Fibroblast of lung (primary cell): ENCODE results near the gene FBXL14. TPM values are rescaled to one million over a fixed set of nuclear protein-coding genes. Genes with fewer than 3 reads are reported as not detected.

Experiments
- DNase-seq, 2 donors: peaks; one replicate each; pipeline versions ENCODE4 v3.0.0 to v3.0.0-alpha.2; 2010; ENCODE audit warnings: low read depth in 2 of 2
- H2AFZ ChIP-seq: 2 replicates; pipeline ENCODE4 v1.5.1; 2012; ENCODE audit warnings: low read length, control low read depth, inconsistent platforms
- H3K27ac ChIP-seq: 2 replicates; pipeline ENCODE4 v1.5.1; 2011; ENCODE audit warnings: low read length, control low read depth; ENCODE audit not compliant: insufficient read depth
- H3K27me3 ChIP-seq: 2 replicates; pipeline ENCODE4 v1.5.1; 2011; ENCODE audit warnings: mild to moderate bottlenecking, low read length; ENCODE audit not compliant: control insufficient read depth, insufficient read depth
- H3K36me3 ChIP-seq: 2 replicates; pipeline ENCODE4 v1.5.1; 2011; ENCODE audit warnings: low read length; ENCODE audit not compliant: control insufficient read depth, insufficient read depth
- H3K4me1 ChIP-seq: 2 replicates; pipeline ENCODE4 v1.5.1; 2011; ENCODE audit warnings: low read length; ENCODE audit not compliant: control insufficient read depth, insufficient read depth; ENCODE audit errors: extremely low read depth
- H3K4me2 ChIP-seq: 2 replicates; pipeline ENCODE4 v1.5.1; 2011; ENCODE audit warnings: low read length, control low read depth; ENCODE audit not compliant: insufficient read depth; ENCODE audit errors: extremely low read depth
- H3K4me3 ChIP-seq, 4 experiments: fragments of 200-600 bp in 1 of 4; sonication (generic) in 1 of 4; replicated peaks in 1 of 4; 2 replicates each; pipeline ENCODE4 v1.5.1; 2011 to 2016; ENCODE audit warnings: low read length in 4 of 4, low read depth in 3 of 4, mild to moderate bottlenecking in 3 of 4, control low read depth in 2 of 4, inconsistent platforms in 1 of 4, mixed read lengths in 1 of 4; ENCODE audit not compliant: insufficient read depth in 1 of 4; ENCODE audit errors: control extremely low read depth in 1 of 4
- H3K79me2 ChIP-seq: 2 replicates; pipeline ENCODE4 v1.5.1; 2012; ENCODE audit warnings: mild to moderate bottlenecking, low read length, inconsistent platforms; ENCODE audit not compliant: control insufficient read depth, insufficient read depth
- H3K9ac ChIP-seq: 2 replicates; pipeline ENCODE4 v1.5.1; 2011; ENCODE audit warnings: mild to moderate bottlenecking, low read length, control low read depth; ENCODE audit not compliant: insufficient read depth
- H3K9me3 ChIP-seq: 2 replicates; pipeline ENCODE4 v1.5.1; 2012; ENCODE audit warnings: low read depth, low read length; ENCODE audit not compliant: control insufficient read depth, insufficient read depth
- H4K20me1 ChIP-seq: 2 replicates; pipeline ENCODE4 v1.5.1; 2011; ENCODE audit warnings: low read length; ENCODE audit not compliant: control insufficient read depth, insufficient read depth; ENCODE audit errors: extremely low read depth
- EZH2 ChIP-seq: IDR thresholded peaks from 2 replicates; pipeline ENCODE4 v1.5.1; 2012; ENCODE audit warnings: low read length, control low read depth, mild to moderate bottlenecking; ENCODE audit errors: missing control alignments
- polyA plus RNA-seq, 2 donors: library from polyadenylated mRNA; depleted of rRNA in 1 of 2; stranded (reverse) in 1 of 2; unstranded in 1 of 2; fragments of >200 nt; gene quantifications; 2 replicates each; pipeline ENCODE4 v1.2.1, GENCODE V29; 2011 to 2012; ENCODE audit warnings: missing spikeins in 1 of 2
- total RNA-seq: library from RNA; depleted of rRNA; stranded (reverse); fragments of >200 nt; gene quantifications from 2 replicates; pipeline ENCODE4 v1.2.1, GENCODE V29; 2014
- TF ChIP-seq, protein P1 (sequence below), 2 donors: IDR thresholded peaks in 1 of 2; conservative IDR thresholded peaks in 1 of 2; 1 replicate in 1 of 2; 2 replicates in 1 of 2; pipeline ENCODE4 v1.5.1; 2011 to 2012; ENCODE audit warnings: low read length in 2 of 2, control low read depth in 1 of 2, inconsistent platforms in 1 of 2, low read depth in 1 of 2, mild to moderate bottlenecking in 1 of 2

The FBXL14 gene
- total and polyA plus RNA-seq, 2 donors (not counting 1 experiment from before 2014, with no cell fraction given) = 2.6 to 6.4 TPM

DNA sequence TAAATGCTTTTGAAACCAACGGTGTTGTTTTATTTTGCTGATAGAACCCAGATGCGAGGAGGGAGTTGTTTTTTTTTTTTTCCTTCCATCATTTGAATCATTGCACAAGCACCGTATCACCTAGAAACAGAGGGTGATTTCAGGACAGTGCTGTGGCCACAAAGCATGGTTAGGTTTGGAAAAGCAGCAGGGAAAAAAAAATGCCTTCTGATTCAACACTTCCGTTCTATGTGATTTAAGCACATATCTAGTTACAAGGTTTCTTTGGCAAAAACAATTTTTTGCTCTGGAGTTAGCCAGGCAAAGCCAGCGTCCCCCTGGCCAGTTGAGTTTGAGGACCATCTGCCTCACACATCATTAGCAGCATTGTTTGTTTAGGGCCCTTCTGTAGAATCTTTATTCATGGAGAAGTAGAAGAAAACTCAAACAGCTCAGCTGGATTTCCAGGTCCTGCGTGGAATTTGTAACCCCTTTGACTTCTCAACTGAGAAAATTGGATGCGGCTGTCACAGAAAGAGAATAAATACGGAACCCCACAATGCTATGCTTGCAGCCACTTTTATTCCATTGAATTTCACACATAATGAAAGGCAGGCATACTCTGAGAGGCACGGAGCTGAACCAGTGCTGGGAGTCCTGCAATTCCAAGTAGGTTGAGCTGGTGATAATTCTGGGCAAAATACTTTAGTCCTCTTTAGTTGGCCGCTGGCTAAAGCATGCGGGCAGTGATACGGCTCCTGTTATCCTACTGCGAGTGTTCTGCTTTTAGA is 17.6 kb upstream of the FBXL14 start:
- no peaks in the 10 kb centered on the region for H3K27me3 ChIP-seq
- H3K27ac ChIP-seq = peak overlapping the region; percentile 54
- peak overlapping the region in 2 of 4 experiments; percentile 35 to 42 for H3K4me3 ChIP-seq
- DNase-seq = peak; percentile 90 to 93
- H3K9me3 ChIP-seq = no peaks in the 10 kb centered on the region
- no peaks in the 10 kb centered on the region for H3K36me3 ChIP-seq
- peak overlapping the region; percentile 64 for H3K4me2 ChIP-seq
- peaks cover 7% of the 10 kb centered on the region for H3K4me1 ChIP-seq
- no peak overlapping the region for H2AFZ ChIP-seq
- H3K79me2 ChIP-seq = peaks cover 76% of the 10 kb centered on the region
- no peak overlapping the region for H3K9ac ChIP-seq
- no peak for TF ChIP-seq EZH2
- TF ChIP-seq, protein P1, sequence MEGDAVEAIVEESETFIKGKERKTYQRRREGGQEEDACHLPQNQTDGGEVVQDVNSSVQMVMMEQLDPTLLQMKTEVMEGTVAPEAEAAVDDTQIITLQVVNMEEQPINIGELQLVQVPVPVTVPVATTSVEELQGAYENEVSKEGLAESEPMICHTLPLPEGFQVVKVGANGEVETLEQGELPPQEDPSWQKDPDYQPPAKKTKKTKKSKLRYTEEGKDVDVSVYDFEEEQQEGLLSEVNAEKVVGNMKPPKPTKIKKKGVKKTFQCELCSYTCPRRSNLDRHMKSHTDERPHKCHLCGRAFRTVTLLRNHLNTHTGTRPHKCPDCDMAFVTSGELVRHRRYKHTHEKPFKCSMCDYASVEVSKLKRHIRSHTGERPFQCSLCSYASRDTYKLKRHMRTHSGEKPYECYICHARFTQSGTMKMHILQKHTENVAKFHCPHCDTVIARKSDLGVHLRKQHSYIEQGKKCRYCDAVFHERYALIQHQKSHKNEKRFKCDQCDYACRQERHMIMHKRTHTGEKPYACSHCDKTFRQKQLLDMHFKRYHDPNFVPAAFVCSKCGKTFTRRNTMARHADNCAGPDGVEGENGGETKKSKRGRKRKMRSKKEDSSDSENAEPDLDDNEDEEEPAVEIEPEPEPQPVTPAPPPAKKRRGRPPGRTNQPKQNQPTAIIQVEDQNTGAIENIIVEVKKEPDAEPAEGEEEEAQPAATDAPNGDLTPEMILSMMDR (conservative IDR thresholded peaks at IDR 0.05 in 1 of 2, IDR thresholded peaks at IDR 0.05 in 1 of 2; ENCODE audit: low read depth in 1 of 2, low read length in 2 of 2) = no peak
- H4K20me1 ChIP-seq = no peaks in the 10 kb centered on the region

DNA sequence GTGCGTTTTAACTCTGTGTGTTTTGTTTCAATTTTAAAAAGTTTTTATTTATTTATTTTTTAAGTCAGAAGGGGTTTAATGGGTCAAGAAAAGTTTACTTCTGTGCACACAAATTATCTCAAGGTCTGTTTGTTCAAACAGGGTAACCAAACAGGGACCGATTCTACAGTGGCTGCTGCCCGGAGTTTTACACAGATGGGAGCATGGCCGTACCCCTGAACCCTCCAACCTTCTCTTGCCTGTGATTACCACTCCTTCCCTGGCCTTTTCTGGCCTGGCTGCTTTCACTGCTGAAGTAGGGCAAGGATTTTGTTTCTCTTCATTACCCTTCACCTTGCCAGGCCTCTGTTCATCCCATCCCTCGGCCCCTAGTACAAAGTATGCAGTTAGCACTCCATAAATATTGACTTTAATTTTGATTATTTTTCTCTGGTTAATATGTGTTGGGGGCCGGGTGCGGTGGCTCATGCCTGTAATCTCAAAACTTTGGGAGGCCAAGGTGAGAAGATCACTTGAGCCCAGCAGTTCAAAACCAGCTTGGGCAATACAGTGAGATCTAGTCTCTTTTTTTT is 15.8 kb upstream of the FBXL14 start:
- Histone ChIP-seq H3K4me3 (no peak overlapping the region), H3K36me3 (no peaks in the 10 kb centered on the region), H3K9ac (no peak overlapping the region), H3K27me3 (no peaks in the 10 kb centered on the region), H3K4me2 (no peak overlapping the region), H3K4me1 (peaks cover 20% of the 10 kb centered on the region), H3K9me3 (no peaks in the 10 kb centered on the region), H2AFZ (no peak overlapping the region), H3K79me2 (peaks cover 66% of the 10 kb centered on the region), H4K20me1 (no peaks in the 10 kb centered on the region), H3K27ac (no peak overlapping the region)
- TF ChIP-seq, protein P1 (conservative IDR thresholded peaks at IDR 0.05 in 1 of 2, IDR thresholded peaks at IDR 0.05 in 1 of 2; ENCODE audit: low read depth in 1 of 2, low read length in 2 of 2) = no peak
- no peak for TF ChIP-seq EZH2
- no peak for DNase-seq

DNA sequence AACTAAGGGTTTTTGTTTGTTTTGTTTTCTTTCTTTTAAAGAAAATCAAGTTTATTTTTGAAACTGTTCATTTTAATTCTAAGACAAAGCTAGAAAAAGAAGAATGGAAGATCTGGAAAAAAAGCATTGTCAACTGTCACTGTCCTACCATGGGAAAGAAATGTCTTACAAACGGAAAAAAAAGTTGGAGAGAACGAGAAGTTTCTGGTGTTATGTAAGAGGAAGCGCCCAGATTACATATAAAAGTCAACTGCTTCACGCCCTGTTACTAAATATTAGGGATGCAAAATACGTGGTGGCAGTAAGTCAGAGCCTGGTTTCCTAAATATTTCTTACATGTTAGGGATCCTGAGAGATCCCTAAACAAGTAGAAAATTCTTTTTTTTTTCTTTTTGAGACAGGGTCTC is 14.3 kb upstream of the FBXL14 start:
- H3K27ac ChIP-seq = no peak overlapping the region
- H4K20me1 ChIP-seq = no peaks in the 10 kb centered on the region
- H3K9ac ChIP-seq = no peak overlapping the region
- no peaks in the 10 kb centered on the region for H3K27me3 ChIP-seq
- H3K4me2 ChIP-seq = no peak overlapping the region
- H3K79me2 ChIP-seq = peaks cover 66% of the 10 kb centered on the region
- no peaks in the 10 kb centered on the region for H3K36me3 ChIP-seq
- H3K9me3 ChIP-seq = no peaks in the 10 kb centered on the region
- H3K4me1 ChIP-seq = peaks cover 29% of the 10 kb centered on the region
- H2AFZ ChIP-seq = no peak overlapping the region
- DNase-seq = no peak
- TF ChIP-seq, protein P1 (conservative IDR thresholded peaks at IDR 0.05 in 1 of 2, IDR thresholded peaks at IDR 0.05 in 1 of 2; ENCODE audit: low read depth in 1 of 2, low read length in 2 of 2) = no peak
- TF ChIP-seq EZH2 = no peak
- H3K4me3 ChIP-seq = no peak overlapping the region
